ENCODE data around the gene DDIAS. TPM values are rescaled to one million over a fixed set of nuclear protein-coding genes. Genes with fewer than 3 reads are reported as not detected.

DDIAS gene
- total and polyA plus RNA-seq, 9 of the 15 experiments (the other 6 are each of a cell fraction or from before 2014, with no cell fraction given) = 9.4 to 27.2 (median 23.3) TPM

GRCh38 chr11:82889133-82890001 lies 12.2 kb upstream of the DDIAS start (continued):
- TF ChIP-seq CHAMP1 (IDR thresholded peaks at IDR 0.05) = no peak
- no peak for TF ChIP-seq CHD2 (IDR thresholded peaks at IDR 0.05; ENCODE audit: low read depth, low read length)
- no peak for TF ChIP-seq ZBED1 (IDR thresholded peaks at IDR 0.05)
- peak; percentile 25; the same call in 1 of the 2 replicates for TF ChIP-seq ZBTB2 (IDR thresholded peaks at IDR 0.05)
- TF ChIP-seq SRSF9 (IDR thresholded peaks at IDR 0.05; ENCODE audit: borderline replicate concordance, low read depth, low read length) = no peak
- no peak for TF ChIP-seq RBM25 (IDR thresholded peaks at IDR 0.05; ENCODE audit: low read depth, low read length, severe bottlenecking)
- no peak for TF ChIP-seq ZNF583 (CRISPR knock-in tag; IDR thresholded peaks at IDR 0.05)
- TF ChIP-seq ZNF212 (CRISPR knock-in tag; IDR thresholded peaks at IDR 0.05) = no peak
- TF ChIP-seq REST (IDR thresholded peaks at IDR 0.05; ENCODE audit: borderline replicate concordance) = no peak
- TF ChIP-seq REST (CRISPR knock-in tag; IDR thresholded peaks at IDR 0.05; ENCODE audit: low read depth) = no peak
- no peak for TF ChIP-seq EP300 (IDR thresholded peaks at IDR 0.05; ENCODE audit: low read length)
- TF ChIP-seq HDAC1 (IDR thresholded peaks at IDR 0.05) = no peak
- no peak for TF ChIP-seq SMAD2 (IDR thresholded peaks at IDR 0.05; ENCODE audit: low read depth, low read length)
- TF ChIP-seq NRF1 (conservative IDR thresholded peaks at IDR 0.05 in 1 of 2, IDR thresholded peaks at IDR 0.05 in 1 of 2) = no peak
